HG02759 (cell line): ENCODE measurements around the gene RASGEF1C.

Experiments
- ATAC-seq: cut with Tn5 transposase; IDR thresholded peaks from one replicate; pipeline ENCODE4 v1.9.1; 2021; ENCODE audit warnings: mild to moderate bottlenecking, moderate library complexity; ENCODE audit not compliant: unreplicated experiment

Gene RASGEF1C

GRCh38 chr5:180187767-180188166 is 21.2 kb downstream of the RASGEF1C start:
- no peak for ATAC-seq

GRCh38 chr5:180180846-180181245 is 28.2 kb downstream of the RASGEF1C start:
- ATAC-seq, result no peak

- no peak for ATAC-seq
Measured at GRCh38 chr5:180180421-180180820, 28.6 kb downstream of the RASGEF1C start.

- no peak for ATAC-seq
Measured at GRCh38 chr5:180179442-180180420, 29.3 kb downstream of the RASGEF1C start.

GRCh38 chr5:180178531-180179441 is 30.2 kb downstream of the RASGEF1C start:
- no peak for ATAC-seq

- no peak for ATAC-seq
Measured at GRCh38 chr5:180176191-180176590, 32.8 kb downstream of the RASGEF1C start.

GRCh38 chr5:180175015-180175431 is 34.0 kb downstream of the RASGEF1C start:
- no peak for ATAC-seq

GRCh38 chr5:180174587-180174972 is 34.4 kb downstream of the RASGEF1C start:
- no peak for ATAC-seq

GRCh38 chr5:180173875-180174586 is 35.0 kb downstream of the RASGEF1C start:
- ATAC-seq, result no peak

GRCh38 chr5:180173198-180173544 is 35.8 kb downstream of the RASGEF1C start:
- ATAC-seq, result no peak

- ATAC-seq, result no peak
Measured at GRCh38 chr5:180172447-180173197, 36.4 kb downstream of the RASGEF1C start.

- no peak for ATAC-seq
Measured at GRCh38 chr5:180171568-180172094, 37.4 kb downstream of the RASGEF1C start.

GRCh38 chr5:180170810-180171567 is 38.0 kb downstream of the RASGEF1C start:
- ATAC-seq, result no peak

- no peak for ATAC-seq
Measured at GRCh38 chr5:180170106-180170809, 38.8 kb downstream of the RASGEF1C start.

GRCh38 chr5:180169248-180170105 is 39.5 kb downstream of the RASGEF1C start:
- no peak for ATAC-seq

GRCh38 chr5:180168758-180169157 is 40.3 kb downstream of the RASGEF1C start:
- ATAC-seq, result no peak

GRCh38 chr5:180166176-180166575 is 42.8 kb downstream of the RASGEF1C start:
- no peak for ATAC-seq

- no peak for ATAC-seq
Measured at GRCh38 chr5:180162304-180162661, 46.7 kb downstream of the RASGEF1C start.
